ENCODE results near the gene TROAP.

The TROAP gene

GRCh38 chr12:49362077-49362476, 39.0 kb downstream of the TROAP start:
- no peak overlapping the region for H3K4me3 ChIP-seq (ENCODE audit: low read depth, low read length)
- ChIA-PET POLR2A (interaction anchor here (0.6 kb wide), 1 partner anchor 437 kb away, joined by 3 read pairs; no protein-coding TSS in a partner anchor), CTCF (interaction anchor here (0.8 to 11.9 kb wide), 11 partner anchors 9 to 232 kb away, joined by 3 to 517 read pairs (median 6); partner anchors contain the start of gene PRPH)

More at GRCh38 chr12:49362077-49362476, 39.0 kb downstream of the TROAP start:
- Histone ChIP-seq H3K27ac (ENCODE audit: extremely low read depth, low read depth, low read length) (no peak overlapping the region), H3K36me3 (ENCODE audit: control insufficient read depth in 2 of 2, insufficient read depth in 1 of 2, low read length in 2 of 2) (no peaks in the 10 kb centered on the region), H3K9me3 (ENCODE audit: control insufficient read depth, insufficient read depth, low read depth, low read length) (no peaks in the 10 kb centered on the region), H3K4me1 (ENCODE audit: control insufficient read depth, insufficient read depth, low read length) (peaks cover 2% of the 10 kb centered on the region; the same call in 1 of the 2 replicates)
- TF ChIP-seq ZFP37 (tag by site-specific recombination; IDR thresholded peaks at IDR 0.05) = no peak
- TF ChIP-seq KLF9 (tag by site-specific recombination; IDR thresholded peaks at IDR 0.05; ENCODE audit: low read depth) = no peak
- no peak for TF ChIP-seq HIC1 (tag by site-specific recombination; IDR thresholded peaks at IDR 0.05)
- TF ChIP-seq ZNF391 (tag by site-specific recombination; IDR thresholded peaks at IDR 0.05; ENCODE audit: borderline replicate concordance, low read depth) = no peak
- TF ChIP-seq ZNF704 (tag by site-specific recombination; IDR thresholded peaks at IDR 0.05) = no peak
- no peak for TF ChIP-seq CTCF (tag by site-specific recombination; IDR thresholded peaks at IDR 0.05)
- TF ChIP-seq ZNF571 (tag by site-specific recombination; IDR thresholded peaks at IDR 0.05) = no peak
- TF ChIP-seq ZNF580 (tag by site-specific recombination; IDR thresholded peaks at IDR 0.05) = no peak
- no peak for TF ChIP-seq ZBTB8A (tag by site-specific recombination; IDR thresholded peaks at IDR 0.05)
- TF ChIP-seq SP2 (tag by site-specific recombination; IDR thresholded peaks at IDR 0.05) = no peak
- TF ChIP-seq ZSCAN16 (tag by site-specific recombination; IDR thresholded peaks at IDR 0.05) = no peak
- TF ChIP-seq ZNF398 (tag by site-specific recombination; IDR thresholded peaks at IDR 0.05) = no peak
- no peak for TF ChIP-seq ZNF510 (tag by site-specific recombination; IDR thresholded peaks at IDR 0.05; ENCODE audit: insufficient replicate concordance)
- TF ChIP-seq ZNF169 (tag by site-specific recombination; IDR thresholded peaks at IDR 0.05) = no peak
- TF ChIP-seq SP3 (tag by site-specific recombination; IDR thresholded peaks at IDR 0.05) = no peak
- TF ChIP-seq ATF2 (tag by site-specific recombination; IDR thresholded peaks at IDR 0.05; ENCODE audit: low read depth) = no peak
- TF ChIP-seq GLI2 (tag by site-specific recombination; IDR thresholded peaks at IDR 0.05; ENCODE audit: borderline replicate concordance, low read depth) = no peak
- TF ChIP-seq GLI4 (tag by site-specific recombination; IDR thresholded peaks at IDR 0.05) = no peak
- TF ChIP-seq ZNF777 (tag by site-specific recombination; IDR thresholded peaks at IDR 0.05; ENCODE audit: borderline replicate concordance) = no peak

Data from HEK293 (cell line).